Renal pelvis (tissue), 4 donors: ENCODE data around the gene TBC1D1. TPM values are rescaled to one million over a fixed set of nuclear protein-coding genes. Genes with fewer than 3 reads are reported as not detected.

Experiments used
- DNase-seq: peaks from one replicate; pipeline ENCODE4 v3.0.0-alpha.2; 2013
- polyA plus RNA-seq, 3 donors: library from polyadenylated mRNA; unstranded; fragments of 120-200 nt; gene quantifications; one replicate each; pipeline ENCODE4 v1.2.1, GENCODE V29; 2013; ENCODE audit not compliant: insufficient read length in 3 of 3

TBC1D1 gene
- polyA plus RNA-seq, 3 donors = 188 to 205 (median 189) TPM

DNA sequence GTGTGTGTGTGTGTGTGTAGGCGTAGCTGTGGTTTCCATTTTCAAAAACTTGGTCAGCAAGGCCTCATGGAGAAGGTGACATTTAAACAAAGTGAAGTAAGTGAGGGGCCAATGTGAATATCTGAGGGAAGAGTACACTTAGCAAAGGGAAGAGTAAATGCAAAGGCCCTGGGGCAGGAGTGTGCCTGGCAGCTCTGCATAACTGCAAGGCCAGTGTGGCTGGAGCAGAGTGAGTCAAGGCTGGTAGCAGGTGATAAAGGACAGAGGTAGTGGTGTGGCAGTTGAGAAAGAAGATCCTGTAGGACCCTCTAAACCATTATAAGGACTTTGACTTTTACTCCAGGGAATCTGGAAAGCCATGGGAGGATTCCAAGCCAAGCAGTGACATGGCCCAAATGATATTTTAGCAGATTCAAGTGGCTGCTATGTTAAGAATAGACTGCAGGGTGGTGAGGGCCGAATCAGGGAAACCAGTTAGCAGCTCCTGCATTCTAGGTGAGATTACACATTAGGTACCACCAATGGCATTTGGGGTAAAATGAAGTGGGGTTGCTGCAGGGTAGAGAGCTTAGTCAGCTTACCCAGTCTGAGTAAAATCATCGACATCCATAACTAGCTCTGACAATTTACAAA is 5.9 kb upstream of the TBC1D1 start:
- DNase-seq = no peak

DNA sequence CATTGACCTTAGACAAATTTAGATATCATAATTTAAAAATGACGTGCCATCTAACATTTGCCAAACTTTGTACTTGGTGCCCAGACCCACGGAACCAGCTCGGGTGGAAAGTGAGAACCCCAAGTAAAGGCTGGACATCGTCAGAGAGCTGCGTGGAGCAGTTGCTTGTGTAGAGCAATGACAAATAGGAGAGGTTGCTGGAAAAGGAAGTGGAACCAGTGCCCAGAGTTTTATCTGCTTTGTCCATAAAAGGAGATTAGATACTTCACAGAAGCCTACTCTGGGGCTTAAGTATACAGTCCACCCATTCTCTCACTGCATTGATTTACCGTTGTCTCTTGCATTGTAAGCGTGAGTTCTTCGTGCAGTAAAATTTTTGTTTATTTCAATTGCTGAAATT is 5.4 kb upstream of the TBC1D1 start:
- DNase-seq = no peak

DNA sequence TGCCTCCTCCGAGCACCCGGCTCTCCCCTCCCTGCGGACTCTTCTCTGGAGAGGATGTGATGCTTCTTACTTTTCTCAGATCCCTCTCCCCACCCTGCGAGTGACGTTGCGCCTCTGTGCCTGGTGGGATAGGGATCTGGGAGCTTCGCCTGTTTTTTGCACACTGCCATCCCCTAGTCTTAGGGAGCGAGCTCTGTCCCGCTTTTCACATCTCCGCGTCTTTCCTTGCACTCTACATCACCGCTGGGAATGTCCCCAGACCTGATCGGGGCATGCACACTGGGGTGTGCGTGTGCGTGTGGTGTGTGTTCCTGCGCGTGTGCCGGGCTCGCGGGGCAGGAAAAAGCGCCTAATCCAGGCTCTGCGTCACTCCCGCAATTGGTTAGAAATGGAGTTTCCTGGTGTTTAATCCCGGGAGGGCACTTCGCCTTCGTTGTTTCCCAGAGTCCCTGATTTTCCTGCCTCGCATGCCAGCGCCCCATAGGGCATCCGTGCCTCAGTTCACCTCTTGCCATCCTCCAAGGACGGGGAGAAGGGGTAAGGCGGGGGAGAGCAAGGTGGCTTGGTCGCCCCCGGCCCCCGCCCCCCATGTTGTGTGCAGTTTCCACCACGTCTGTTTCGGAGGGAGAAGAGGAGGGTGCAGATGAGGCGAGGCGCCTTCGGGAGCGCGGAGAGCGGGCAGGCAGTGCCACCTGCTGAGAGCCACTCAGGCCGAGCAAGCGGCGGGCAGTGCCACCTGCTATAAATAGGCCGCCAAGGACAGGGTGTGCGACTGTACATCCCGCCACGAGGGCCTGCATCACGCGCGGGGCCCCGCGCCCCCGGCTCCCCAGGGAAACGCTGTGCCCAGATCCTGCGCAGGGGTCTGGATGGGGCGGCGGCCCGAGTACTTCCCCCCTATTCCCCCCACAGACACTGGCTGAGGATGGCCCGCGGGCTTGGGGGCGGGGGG is 759 bp upstream of the TBC1D1 start:
- DNase-seq = peak; percentile 27

DNA sequence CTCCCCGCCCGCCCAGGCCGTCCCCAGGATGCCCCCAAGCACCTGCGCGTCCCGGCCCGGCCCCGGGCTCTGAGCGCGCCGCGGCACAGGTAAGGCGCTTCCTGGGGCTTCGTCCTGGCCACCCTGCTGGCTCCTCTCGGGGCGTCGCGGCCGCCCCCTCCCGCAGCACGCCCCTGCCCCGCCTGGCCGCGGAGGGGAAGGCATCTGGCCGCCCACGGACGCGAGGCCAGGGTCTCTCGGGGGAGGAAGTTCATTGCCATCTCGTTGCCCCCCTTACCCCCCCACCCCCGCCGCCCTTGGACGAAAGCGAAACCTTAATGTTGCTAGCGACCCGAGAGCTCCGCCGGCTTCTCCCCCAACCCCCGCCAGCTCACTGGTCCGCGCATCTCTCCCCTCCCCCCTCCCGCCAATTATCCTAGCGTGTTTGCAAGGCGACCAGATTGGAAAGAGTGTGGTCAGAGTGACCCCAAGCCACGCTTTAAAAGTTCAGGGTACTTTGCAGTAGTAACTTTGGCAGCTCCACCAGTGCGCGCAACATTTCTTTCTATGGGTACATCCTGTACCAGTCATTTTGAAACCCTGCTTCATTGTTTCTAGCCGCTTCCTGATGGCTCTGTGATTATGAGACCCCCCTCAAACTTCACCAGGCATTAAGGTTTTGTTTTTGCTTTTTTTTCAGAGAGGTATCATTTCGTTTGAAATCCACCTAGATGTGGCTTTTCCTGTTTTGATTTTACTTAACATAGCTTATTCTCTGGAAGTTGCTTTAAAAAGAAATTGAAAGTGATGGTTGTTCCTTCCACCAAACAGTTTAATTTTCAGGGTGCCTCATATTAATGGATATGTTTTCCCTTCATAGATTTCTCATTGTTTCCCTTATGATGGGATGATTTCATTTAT is 626 bp downstream of the TBC1D1 start:
- DNase-seq = peak; percentile 27

DNA sequence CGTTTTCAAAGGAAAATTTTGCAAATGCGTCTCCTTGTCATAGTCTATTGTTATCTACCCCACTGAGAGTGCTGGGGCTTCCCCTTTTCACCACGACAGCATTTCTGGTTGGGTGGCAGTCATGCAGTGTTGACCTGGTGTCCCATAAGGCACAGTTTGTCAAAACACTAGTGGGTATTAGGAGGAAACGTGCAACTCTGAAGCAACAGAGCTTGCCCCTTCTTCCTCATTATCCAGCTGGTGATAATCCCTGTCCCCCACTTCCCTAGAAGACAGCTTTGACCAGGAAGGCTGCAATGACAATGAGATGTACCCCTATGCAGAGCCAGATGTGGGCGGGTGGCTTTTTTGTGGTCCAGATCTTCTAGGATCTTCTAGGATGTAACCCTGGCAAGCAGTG is 1.8 kb downstream of the TBC1D1 start:
- no peak for DNase-seq

DNA sequence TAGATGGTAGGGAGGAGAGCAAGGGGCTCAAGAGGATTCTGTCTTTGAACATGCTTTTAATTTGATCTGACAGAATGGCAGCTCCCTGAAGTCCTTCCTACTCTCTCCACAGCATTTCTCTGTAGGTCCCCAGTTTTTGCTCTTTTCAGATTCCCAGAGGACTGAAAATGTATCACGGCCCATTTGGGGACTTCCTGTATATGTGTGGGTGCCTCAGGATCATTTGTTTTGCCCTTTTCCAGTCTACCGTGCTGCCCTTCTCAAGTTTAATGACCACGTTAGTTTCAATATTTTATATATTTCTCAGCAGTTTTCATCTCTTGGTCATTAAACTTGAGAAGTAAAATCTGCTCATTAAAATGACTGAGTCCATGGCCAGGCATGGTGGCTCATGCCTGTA is 2.3 kb downstream of the TBC1D1 start:
- DNase-seq = no peak

DNA sequence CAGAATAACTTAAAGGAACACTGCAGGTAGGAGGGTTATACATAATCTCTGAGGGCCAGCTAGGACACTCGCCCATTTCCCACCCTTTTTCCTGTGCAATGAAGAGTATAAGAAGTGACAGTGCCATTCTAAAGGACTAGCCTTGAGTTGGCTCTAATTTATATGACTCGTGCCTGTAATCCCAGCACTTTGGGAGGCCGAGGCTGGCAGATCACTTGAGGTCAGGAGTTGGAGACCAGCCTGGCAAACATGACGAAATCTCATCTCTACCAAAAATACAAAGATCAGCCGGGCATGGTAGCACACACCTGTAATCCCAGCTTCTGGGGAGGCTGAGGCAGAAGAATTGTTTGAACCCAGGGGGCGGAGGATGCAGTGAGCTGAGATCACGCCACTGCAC is 4.4 kb downstream of the TBC1D1 start:
- DNase-seq = no peak

DNA sequence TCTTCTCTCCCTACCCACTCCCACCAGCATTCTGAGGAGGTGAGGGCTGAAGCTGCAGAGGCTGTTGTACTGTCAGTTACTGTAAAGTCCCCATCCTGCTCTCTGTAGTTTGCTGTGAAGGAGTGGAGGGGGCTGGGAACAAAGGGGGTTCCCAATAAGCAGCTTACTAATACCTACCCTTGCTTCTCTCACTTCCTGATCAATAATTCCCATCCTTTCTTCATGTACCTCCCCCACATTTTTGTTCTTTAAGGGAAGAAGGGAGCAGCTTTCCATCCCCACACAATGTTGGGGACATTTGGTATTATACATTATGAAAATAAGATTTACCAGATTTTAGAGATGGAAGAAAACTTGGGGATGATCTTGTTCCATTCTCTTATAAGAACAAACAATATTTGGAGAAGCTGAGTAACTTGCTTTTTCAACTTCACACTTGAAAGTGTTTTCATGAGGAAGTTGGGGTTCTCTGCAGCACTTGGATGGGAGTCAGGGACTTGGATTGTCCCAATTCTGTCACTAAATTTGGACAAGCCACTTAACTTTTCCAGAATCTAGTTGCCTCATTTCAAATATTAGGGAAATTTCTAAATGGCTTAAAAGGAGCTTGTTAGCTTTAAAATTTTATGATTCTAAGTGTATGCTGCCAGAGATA is 5.4 kb downstream of the TBC1D1 start:
- DNase-seq = no peak

DNA sequence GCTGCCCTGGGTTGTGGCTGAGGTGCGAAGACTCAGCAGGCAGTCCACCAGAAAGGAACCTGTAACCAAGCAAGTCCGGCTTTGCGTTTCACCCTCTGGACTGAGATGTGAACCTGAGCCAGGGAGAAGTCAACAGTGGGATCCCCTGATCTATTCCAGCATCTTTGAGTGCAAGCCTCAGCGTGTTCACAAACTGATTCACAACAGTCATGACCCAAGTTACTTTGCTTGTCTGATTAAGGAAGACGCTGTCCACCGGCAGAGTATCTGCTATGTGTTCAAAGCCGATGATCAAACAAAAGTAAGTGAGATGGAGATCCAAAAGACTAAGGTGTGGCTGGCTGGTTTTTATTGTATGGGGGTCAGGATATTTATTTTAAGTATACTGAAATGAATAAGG is 11.3 kb downstream of the TBC1D1 start:
- DNase-seq = no peak

DNA sequence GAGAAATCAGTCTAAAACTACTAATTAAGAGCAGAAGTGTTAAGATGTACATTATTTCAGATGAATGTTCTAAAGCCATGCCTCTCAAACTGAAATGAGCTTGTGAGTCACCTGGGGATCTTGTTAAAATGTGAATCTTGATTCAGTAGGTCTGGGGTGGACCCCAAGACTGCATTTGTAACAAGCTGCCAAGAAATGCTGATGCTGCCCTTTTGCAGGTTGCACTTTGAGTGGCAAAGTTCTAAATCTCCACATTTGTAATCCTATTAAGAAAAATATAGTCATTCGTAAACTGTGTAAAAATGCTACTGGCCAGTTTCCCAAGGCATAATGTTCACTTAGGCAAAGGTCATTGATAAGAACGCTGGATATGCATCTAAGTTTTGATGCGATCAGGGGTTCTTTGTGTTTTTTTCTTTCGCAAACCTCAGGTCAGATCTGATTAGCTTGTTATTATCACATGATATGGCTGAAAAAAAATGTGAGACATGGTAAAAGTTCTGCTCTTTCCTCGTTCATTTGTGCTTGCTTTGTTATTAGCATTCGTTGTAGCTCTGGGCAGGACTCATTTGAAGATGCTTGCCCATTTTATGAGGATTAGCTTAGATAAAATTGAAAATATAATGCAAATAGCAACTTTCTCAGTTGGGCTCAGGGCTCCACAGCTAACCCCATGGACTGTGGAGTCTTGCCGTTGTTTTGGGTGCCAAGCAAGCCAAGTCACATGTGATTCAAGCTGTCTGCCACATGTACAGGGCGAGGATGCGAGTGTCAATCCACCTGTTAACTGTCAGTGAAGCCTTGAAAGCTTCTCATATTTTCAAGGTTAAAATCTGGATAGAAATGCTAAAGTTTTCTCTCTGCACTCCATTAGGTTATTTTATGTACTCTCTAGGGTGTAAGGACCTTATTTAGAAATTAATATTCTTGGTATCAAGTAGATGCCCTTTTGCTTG is 12.1 kb downstream of the TBC1D1 start:
- DNase-seq = no peak

DNA sequence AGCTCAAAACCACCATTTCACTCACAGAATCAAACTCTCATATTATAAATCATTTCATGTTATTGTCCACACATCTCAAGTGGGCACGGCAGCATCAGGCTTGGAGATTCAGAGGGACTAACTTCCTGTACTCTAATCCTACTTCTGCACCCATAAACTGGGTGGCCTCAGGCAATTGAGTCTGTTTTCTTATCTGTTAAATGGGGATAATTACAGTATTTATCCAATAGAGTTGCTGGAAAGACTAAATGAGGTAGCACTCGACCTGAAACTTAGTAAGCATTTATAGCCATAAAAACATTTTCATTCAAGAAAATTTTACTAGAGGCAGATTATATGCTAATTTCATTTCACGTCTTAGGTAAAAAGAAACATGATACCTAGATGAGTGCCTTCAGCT is 13.0 kb downstream of the TBC1D1 start:
- no peak for DNase-seq

DNA sequence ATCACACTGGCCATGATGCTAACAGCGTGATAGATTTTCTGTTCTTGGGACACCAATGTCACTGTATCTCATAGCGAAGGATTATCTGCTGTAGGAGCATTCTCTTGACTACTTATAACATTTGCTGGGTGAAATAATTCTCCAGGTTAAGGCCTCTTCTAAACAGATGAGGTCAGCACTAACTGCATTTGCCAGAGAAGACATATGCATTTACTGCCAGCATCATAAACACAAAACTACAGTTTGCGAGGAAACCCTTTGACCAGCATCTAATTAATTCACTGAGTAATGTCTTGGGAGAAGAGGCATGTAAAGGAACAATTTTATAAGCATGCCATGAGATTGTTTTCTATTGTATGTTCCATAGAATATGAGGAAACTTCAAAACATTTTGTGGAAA is 13.9 kb downstream of the TBC1D1 start:
- DNase-seq = peak; percentile 21

DNA sequence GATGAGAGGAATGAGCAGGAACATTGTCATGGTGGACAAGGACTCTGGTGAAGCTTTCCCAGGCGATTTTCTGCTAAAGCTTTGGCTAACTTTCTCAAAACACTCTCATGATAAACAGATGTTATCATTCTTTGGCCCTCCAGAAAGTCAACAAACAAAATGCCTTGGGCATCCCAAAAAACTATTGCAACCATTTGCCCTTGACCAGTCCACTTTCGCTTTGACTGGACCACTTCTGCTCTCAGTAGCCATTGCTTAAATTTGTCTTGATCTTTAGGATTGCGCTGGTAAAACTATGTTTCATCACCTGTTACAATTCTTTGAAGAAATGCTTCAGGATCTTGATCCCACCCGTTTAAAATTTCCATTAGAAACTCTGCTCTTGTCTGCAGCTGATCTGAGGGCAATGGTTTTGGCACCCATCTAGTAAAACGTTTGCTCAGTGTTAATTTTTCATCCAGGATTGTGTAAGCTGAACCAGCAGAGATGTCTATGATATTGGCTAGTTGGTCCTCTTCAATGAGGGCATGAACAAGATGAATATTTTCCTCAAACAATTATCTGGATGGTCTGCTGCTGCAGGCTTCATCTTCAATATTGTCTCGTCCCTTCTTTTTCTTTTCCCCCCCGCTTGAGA is 14.8 kb downstream of the TBC1D1 start:
- no peak for DNase-seq

DNA sequence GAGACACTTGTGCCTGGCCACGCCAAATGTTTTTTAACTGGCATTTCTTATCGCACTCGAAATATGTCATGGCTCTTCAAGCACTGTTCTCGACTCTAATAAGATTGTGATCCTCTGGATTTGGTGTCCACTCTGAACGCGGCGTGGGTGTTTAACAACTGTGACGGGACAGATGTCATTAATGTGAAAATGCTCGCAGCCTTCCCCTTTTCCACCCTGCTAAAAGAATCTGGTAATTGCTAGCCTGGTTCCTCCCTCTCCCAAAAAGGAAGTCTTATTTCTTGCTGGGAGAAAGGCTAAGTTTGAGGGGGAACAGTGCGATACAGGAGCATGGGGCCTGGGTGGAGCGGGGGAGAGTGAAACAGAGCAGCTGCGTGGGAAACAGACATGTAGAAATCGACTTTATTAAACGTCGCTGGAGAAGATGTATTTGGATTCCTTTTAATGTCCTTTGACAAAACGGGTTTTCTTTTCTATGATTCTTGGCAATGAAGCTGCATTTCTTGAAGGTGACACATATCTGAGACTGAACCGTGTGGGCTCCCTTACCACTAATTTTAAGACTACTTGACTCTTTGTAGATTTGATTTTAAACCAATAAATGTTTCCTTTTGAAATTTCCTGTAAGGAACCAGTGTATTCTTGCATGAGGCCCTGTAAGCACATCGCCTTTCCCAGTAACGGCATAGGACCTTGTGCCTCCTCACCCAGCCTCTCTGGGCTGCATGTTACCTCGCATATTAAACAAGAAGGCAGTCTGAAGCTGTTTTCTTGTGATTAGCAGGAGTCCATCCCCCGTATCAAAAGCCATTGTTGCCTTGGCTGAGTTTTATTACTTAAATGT is 17.8 kb downstream of the TBC1D1 start:
- DNase-seq = peak; percentile 40

DNA sequence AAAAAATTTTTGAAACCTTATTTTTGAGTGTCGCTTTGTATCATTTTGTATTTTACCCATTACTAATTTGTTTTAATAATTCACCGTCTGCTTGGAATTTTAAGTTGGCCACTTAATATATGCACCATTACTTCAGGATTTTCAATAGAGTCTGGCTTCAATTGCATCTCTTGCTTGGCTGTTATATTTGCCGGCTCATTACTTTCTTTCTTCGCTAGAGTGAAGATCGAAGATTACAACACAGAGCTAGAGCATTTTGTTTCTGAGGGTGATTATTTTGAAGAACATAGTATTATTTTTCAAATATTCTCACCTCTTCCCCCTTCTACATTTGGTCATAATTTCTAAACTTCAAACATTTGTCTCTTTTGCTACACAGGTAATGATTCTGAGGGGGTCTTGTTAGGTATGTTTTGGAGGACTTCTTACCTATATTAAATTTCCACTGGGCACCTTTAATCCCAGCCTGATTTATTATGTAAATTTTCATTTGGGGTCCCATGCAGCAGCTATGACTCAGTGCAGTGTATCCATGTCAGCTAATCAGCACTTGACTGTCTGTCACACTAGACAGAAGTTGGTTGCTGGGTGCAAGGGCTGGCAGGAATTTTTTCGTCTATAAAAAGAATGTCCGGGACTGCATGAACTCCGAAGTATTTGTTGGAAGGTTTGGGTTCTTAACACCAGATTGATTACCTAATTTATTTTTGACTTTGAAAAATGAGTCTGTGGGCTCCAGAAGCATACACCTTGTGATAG is 18.6 kb downstream of the TBC1D1 start:
- peak; percentile 16 for DNase-seq

DNA sequence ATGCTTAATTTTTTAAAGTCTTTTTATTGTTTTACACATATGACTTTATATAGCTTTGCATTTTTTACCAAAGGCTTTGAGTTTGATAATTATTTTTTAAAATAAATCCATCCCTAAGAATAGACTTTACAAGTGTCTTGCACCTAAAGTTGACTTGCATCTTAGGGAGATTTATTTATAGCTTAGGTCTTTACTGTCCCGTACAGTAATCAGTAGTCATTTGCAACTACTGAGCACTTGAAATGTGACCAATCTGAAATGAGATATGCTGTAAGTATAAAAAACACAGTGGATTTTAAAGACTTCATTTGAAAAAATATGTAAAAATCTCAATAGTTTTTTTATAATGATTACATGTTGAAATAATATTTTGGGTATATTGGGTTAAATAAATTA is 19.2 kb downstream of the TBC1D1 start:
- DNase-seq = no peak

DNA sequence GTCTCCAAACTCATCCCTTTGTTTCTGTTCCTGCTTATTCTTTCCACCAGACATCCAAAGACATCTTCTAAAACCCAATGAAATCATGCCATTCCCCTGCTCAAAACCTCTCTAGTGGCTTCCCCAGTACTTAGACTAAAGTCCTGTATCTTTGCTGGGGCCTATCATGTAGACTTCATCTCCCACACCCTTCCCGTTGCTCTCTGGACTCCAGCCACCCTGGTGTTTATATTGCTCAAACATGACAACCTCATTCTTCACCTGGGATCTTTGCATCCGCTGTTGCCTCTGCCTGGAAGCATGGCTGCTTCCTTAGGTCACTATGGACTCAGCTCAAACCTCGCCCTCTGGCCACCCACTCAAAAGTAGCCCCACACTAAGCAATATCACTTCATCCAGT is 23.7 kb downstream of the TBC1D1 start:
- DNase-seq = no peak

DNA sequence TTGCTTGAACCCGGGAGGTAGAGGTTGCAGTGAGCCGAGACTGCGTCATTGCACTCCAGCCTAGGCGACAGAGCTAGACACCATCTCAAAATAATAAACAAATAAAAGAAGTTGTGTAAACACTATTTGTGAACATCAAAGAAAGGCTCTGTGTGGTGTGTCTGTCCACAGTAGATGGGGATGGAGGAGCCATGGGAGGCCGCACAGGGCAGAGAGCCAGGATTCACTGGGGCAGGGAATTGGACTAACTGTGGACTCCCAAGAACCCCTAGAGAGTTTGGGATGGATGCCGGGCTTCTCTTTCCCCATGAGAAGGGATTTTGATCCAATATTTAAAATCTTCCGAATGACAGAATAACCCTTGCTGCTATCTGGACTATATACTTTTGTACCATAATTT is 26.5 kb downstream of the TBC1D1 start:
- no peak for DNase-seq
